H1 (cell line): ENCODE measurements around the gene ACAP2. TPM values are rescaled to one million over a fixed set of nuclear protein-coding genes. Genes with fewer than 3 reads are reported as not detected.

Experiments used
- CTCF ChIA-PET: fragments of 300-600 bp; sonication (Branson Sonifier 250); formaldehyde crosslinking; loops from one replicate; lab custom pipeline; 2021; ENCODE audit not compliant: partially characterized antibody; lab: Charles Lee
- POLR2A ChIA-PET: fragments of 300-600 bp; sonication (Branson Sonifier 250); formaldehyde crosslinking; loops from one replicate; lab custom pipeline; 2021; ENCODE audit warnings: inconsistent platforms; ENCODE audit not compliant: partially characterized antibody; lab: Charles Lee
- DNase-seq, 2 experiments: peaks; one replicate each; pipeline versions ENCODE4 v3.0.0 to v3.0.0-alpha.2; 2010 to 2022; ENCODE audit warnings: low spot score in 2 of 2, low read depth in 1 of 2, mixed read lengths in 1 of 2
- FAIRE-seq: peaks from 2 replicates; lab custom pipeline; 2011; peaks lifted over from hg19 to GRCh38; lab: Jason Lieb, UNC
- H2AFZ ChIP-seq: 2 replicates; pipeline ENCODE4 v1.8.1; 2012; ENCODE audit warnings: low read length, inconsistent platforms
- H2AK5ac ChIP-seq: 2 replicates; pipeline ENCODE4 v1.6.1; 2013; ENCODE audit warnings: low read depth, low read length
- H2BK120ac ChIP-seq: replicated peaks from 2 replicates; pipeline ENCODE3; 2013; ENCODE audit warnings: low read depth, low read length, inconsistent platforms
- H2BK12ac ChIP-seq: 2 replicates; pipeline ENCODE4 v1.6.1; 2013; ENCODE audit warnings: low read depth, low read length
- H2BK15ac ChIP-seq: 2 replicates; pipeline ENCODE4 v1.6.1; 2013; ENCODE audit warnings: low read length
- H2BK20ac ChIP-seq: 2 replicates; pipeline ENCODE4 v1.6.1; 2013; ENCODE audit warnings: low read length
- H2BK5ac ChIP-seq: 2 replicates; pipeline ENCODE4 v1.6.1; 2013; ENCODE audit warnings: low read depth, low read length
- H3K14ac ChIP-seq: 2 replicates; pipeline ENCODE4 v1.6.1; 2013; ENCODE audit warnings: inconsistent platforms; ENCODE audit not compliant: insufficient read length
- H3K18ac ChIP-seq: 2 replicates; pipeline ENCODE4 v1.6.1; 2013; ENCODE audit warnings: low read length; ENCODE audit errors: extremely low read depth
- H3K23ac ChIP-seq: 2 replicates; pipeline ENCODE4 v1.6.1; 2013; ENCODE audit warnings: inconsistent platforms; ENCODE audit not compliant: insufficient read length
- H3K23me2 ChIP-seq: 2 replicates; pipeline ENCODE4 v1.6.1; 2013; ENCODE audit warnings: low read depth, low read length
- H3K27ac ChIP-seq: 2 replicates; pipeline ENCODE4 v1.6.1; 2011; ENCODE audit warnings: low read depth, low read length, inconsistent platforms
- H3K27me3 ChIP-seq, 4 experiments: replicated peaks in 1 of 4; 1 replicate in 1 of 4; 2 replicates in 3 of 4; pipeline versions ENCODE4 v1.6.1 to v1.8.1; 2011 to 2013; ENCODE audit warnings: low read length in 3 of 4, mild to moderate bottlenecking in 3 of 4, inconsistent platforms in 2 of 4, mixed read lengths in 2 of 4, moderate library complexity in 1 of 4; ENCODE audit not compliant: control insufficient read depth in 3 of 4, insufficient read depth in 3 of 4; ENCODE audit errors: extremely low read depth in 1 of 4
- H3K36me3 ChIP-seq, 4 experiments: 2 replicates each; pipeline versions ENCODE4 v1.6.1 to v1.8.1; 2011 to 2013; ENCODE audit warnings: mild to moderate bottlenecking in 4 of 4, low read length in 3 of 4, moderate library complexity in 2 of 4, control low read depth in 1 of 4, inconsistent platforms in 1 of 4; ENCODE audit not compliant: insufficient read depth in 4 of 4, control insufficient read depth in 2 of 4
- H3K4ac ChIP-seq: replicated peaks from 2 replicates; pipeline ENCODE3; 2013; ENCODE audit warnings: low read length, low read depth, mixed read lengths, inconsistent platforms; ENCODE audit not compliant: insufficient read length
- H3K4me1 ChIP-seq, 4 experiments: replicated peaks in 1 of 4; 1 replicate in 1 of 4; 2 replicates in 3 of 4; pipeline versions ENCODE4 v1.6.1 to v1.8.1; 2011 to 2013; ENCODE audit warnings: low read length in 3 of 4, inconsistent platforms in 2 of 4, mixed read lengths in 1 of 4; ENCODE audit not compliant: insufficient read depth in 4 of 4, control insufficient read depth in 3 of 4
- H3K4me2 ChIP-seq, 2 experiments: 2 replicates each; pipeline versions ENCODE4 v1.6.1 to v1.8.1; 2011 to 2013; ENCODE audit warnings: low read depth in 2 of 2, low read length in 2 of 2, control low read depth in 1 of 2, inconsistent platforms in 1 of 2, mild to moderate bottlenecking in 1 of 2; ENCODE audit not compliant: insufficient read depth in 1 of 2
- H3K4me3 ChIP-seq, 4 experiments: fragments of 200-600, 300-600 bp in 1 of 4; sonication (generic), shearing (Covaris generic), sonication (Bioruptor Twin) in 1 of 4; 2 replicates each; pipeline versions ENCODE4 v1.5.1 to v1.8.1; 2011 to 2016; ENCODE audit warnings: low read length in 4 of 4, low read depth in 3 of 4, control low read depth in 2 of 4, inconsistent platforms in 2 of 4, mild to moderate bottlenecking in 2 of 4, mixed read lengths in 1 of 4, moderate library complexity in 1 of 4; ENCODE audit not compliant: insufficient read depth in 2 of 4; ENCODE audit errors: extremely low read depth in 1 of 4
- H3K56ac ChIP-seq: replicated peaks from 2 replicates; pipeline ENCODE3; 2013; ENCODE audit warnings: low read depth, mild to moderate bottlenecking, mixed read lengths, low read length, inconsistent platforms; ENCODE audit not compliant: insufficient read length
- H3K79me1 ChIP-seq: 2 replicates; pipeline ENCODE4 v1.6.1; 2013; ENCODE audit warnings: low read depth, low read length, control low read depth
- H3K79me2 ChIP-seq, 2 experiments: 2 replicates each; pipeline versions ENCODE4 v1.6.1 to v1.8.1; 2012 to 2013; ENCODE audit warnings: low read length in 2 of 2, mild to moderate bottlenecking in 2 of 2, inconsistent platforms in 1 of 2; ENCODE audit not compliant: insufficient read depth in 2 of 2, control insufficient read depth in 1 of 2
- H3K9ac ChIP-seq, 4 experiments: replicated peaks in 1 of 4; 1 replicate in 1 of 4; 2 replicates in 3 of 4; pipeline versions ENCODE4 v1.6.1 to v1.8.1; 2011 to 2013; ENCODE audit warnings: low read depth in 3 of 4, low read length in 3 of 4, control low read depth in 2 of 4, mild to moderate bottlenecking in 2 of 4, moderate library complexity in 2 of 4, inconsistent platforms in 1 of 4; ENCODE audit errors: extremely low read depth in 1 of 4
- H3K9me3 ChIP-seq, 2 experiments: 2 replicates each; pipeline versions ENCODE4 v1.6.1 to v1.8.1; 2012 to 2013; ENCODE audit warnings: mild to moderate bottlenecking in 2 of 2, moderate library complexity in 2 of 2, control low read depth in 1 of 2, inconsistent platforms in 1 of 2, low read depth in 1 of 2, low read length in 1 of 2, mixed read lengths in 1 of 2; ENCODE audit not compliant: insufficient read depth in 2 of 2
- H4K20me1 ChIP-seq, 2 experiments: replicated peaks in 1 of 2; 2 replicates each; pipeline versions ENCODE3 to v1.8.1; 2011 to 2013; ENCODE audit warnings: inconsistent platforms in 2 of 2, low read length in 2 of 2, mild to moderate bottlenecking in 1 of 2; ENCODE audit not compliant: insufficient read depth in 2 of 2, control insufficient read depth in 1 of 2
- H4K5ac ChIP-seq: 2 replicates; pipeline ENCODE4 v1.6.1; 2013; ENCODE audit warnings: low read length, low read depth, mixed read lengths, inconsistent platforms; ENCODE audit not compliant: insufficient read length
- H4K8ac ChIP-seq: 2 replicates; pipeline ENCODE4 v1.8.0; 2013; ENCODE audit warnings: mild to moderate bottlenecking, moderate library complexity, low read length, inconsistent platforms; ENCODE audit not compliant: insufficient read depth; ENCODE audit errors: extremely low read depth
- H4K91ac ChIP-seq: replicated peaks from 2 replicates; pipeline ENCODE3; 2013; ENCODE audit warnings: low read length, mixed read lengths, inconsistent platforms; ENCODE audit not compliant: insufficient read length
- CBX5 ChIP-seq: fragments of 300-800, 300-1000 bp; sonication (generic); IDR thresholded peaks from 2 replicates; pipeline ENCODE4 v1.7.1; 2016; ENCODE audit warnings: antibody characterized with exemption, low read length, low read depth
- CEBPB ChIP-seq: IDR thresholded peaks from 2 replicates; pipeline ENCODE4 v1.6.1; 2012; ENCODE audit warnings: low read depth, low read length
- CREB1 ChIP-seq: IDR thresholded peaks from 2 replicates; pipeline ENCODE4 v1.6.1; 2012; ENCODE audit warnings: inconsistent platforms
- GTF2F1 ChIP-seq: IDR thresholded peaks from 2 replicates; pipeline ENCODE4 v1.6.1; 2012; ENCODE audit warnings: low read depth, low read length, improper control_type of control experiment, borderline replicate concordance
- JUN ChIP-seq: IDR thresholded peaks from 2 replicates; pipeline ENCODE4 v1.6.1; 2011; ENCODE audit warnings: low read depth, mild to moderate bottlenecking, improper control_type of control experiment, low read length
- JUND ChIP-seq: IDR thresholded peaks from 2 replicates; pipeline ENCODE4 v1.6.1; 2011; ENCODE audit warnings: mild to moderate bottlenecking, improper control_type of control experiment, low read length
- POLR2AphosphoS5 ChIP-seq: IDR thresholded peaks from 2 replicates; pipeline ENCODE4 v1.6.1; 2011; ENCODE audit warnings: low read depth, low read length
- SIRT6 ChIP-seq: IDR thresholded peaks from one replicate; pipeline ENCODE4 v1.7.1; 2012; ENCODE audit warnings: low read length, inconsistent platforms
- SP2 ChIP-seq: IDR thresholded peaks from 2 replicates; pipeline ENCODE4 v1.6.1; 2012; ENCODE audit warnings: mild to moderate bottlenecking, low read length, inconsistent platforms
- WGBS, 2 experiments: shearing (Covaris generic) in 1 of 2; methylation state at CpG; one replicate each; pipeline versions ENCODE4 v1.1.6 to v1.1.7; 2013 to 2015; ENCODE audit warnings: low lambda C conversion rate in 2 of 2, mixed read lengths in 2 of 2, inconsistent platforms in 1 of 2, low coverage in 1 of 2, missing lambda C conversion rate in 1 of 2; ENCODE audit not compliant: insufficient replicate concordance in 2 of 2, insufficient coverage in 1 of 2, insufficient read length in 1 of 2; ENCODE audit errors: extremely low coverage in 1 of 2, missing lambda C conversion rate in 1 of 2; 5-methylcytosine and 5-hydroxymethylcytosine counted together
- polyA plus RNA-seq, 7 experiments: library from polyadenylated mRNA; depleted of rRNA in 3 of 7; stranded (reverse) in 5 of 7; unstranded in 2 of 7; fragments of >200 nt in 5 of 7; fragments of 200-250 nt in 2 of 7; gene quantifications; 1 replicate in 5 of 7; 2 replicates in 1 of 7; 4 replicates in 1 of 7; pipeline versions ENCODE4 v1.2.1 to v1.2.3, GENCODE V29; 2011 to 2013; ENCODE audit warnings: missing spikeins in 2 of 7, mixed read lengths in 2 of 7
- total RNA-seq: library from RNA; stranded (reverse); fragmentation: NEBNext Ultra II Directional; extraction: Animal tissue kit (Norgen Biotek cat#: 25700); gene quantifications from 2 replicates; pipeline ENCODE4 v1.2.1, GENCODE V29; 2021
- TF ChIP-seq, protein P1 (sequence below): IDR thresholded peaks from 2 replicates; pipeline ENCODE4 v1.6.1; 2011; ENCODE audit warnings: low read depth, mild to moderate bottlenecking, low read length; ENCODE audit not compliant: insufficient read depth

Gene ACAP2
- total and polyA plus RNA-seq, 2 of the 8 experiments (the other 6 are each of a cell fraction or from before 2014, with no cell fraction given), result 7.7 to 37.3 TPM

DNA sequence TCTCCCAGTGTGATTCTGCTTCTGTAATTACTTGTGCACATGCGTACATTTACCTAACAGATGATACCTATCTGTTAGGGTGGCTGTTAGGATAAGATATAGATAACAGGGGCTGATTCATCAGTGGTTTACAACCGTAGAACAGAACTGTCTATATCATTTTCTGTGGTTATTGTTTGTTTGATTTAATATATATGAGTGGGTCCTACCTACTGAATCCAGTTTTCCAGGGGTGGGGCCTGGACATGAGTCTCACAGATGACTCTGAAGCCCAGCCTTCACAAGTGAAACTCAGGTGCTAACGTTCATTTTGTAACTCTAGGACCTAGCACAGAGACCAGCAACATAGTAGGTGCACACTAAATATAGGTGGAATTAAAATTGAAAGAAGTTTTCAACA, 10.4 kb upstream of the ACAP2 start:
- no peak overlapping the region for H2AK5ac ChIP-seq
- no peak overlapping the region for H3K4ac ChIP-seq
- H2BK12ac ChIP-seq, result no peak overlapping the region
- ChIA-PET POLR2A (no interaction called here), CTCF (no interaction called here)
- no peak overlapping the region for H3K56ac ChIP-seq
- H2AFZ ChIP-seq, result no peak overlapping the region
- no peak overlapping the region for H2BK120ac ChIP-seq
- no peak overlapping the region for H2BK5ac ChIP-seq
- WGBS, 2 experiments, result 97% methylated on average over 3 of the region's 3 CpGs; no CpG with 5 or more reads in 1 of the 2 experiments
- no peak overlapping the region for H3K4me3 ChIP-seq
- no peaks in the 10 kb centered on the region for H3K9me3 ChIP-seq
- H4K20me1 ChIP-seq, result no peaks in the 10 kb centered on the region
- no peak overlapping the region for H3K14ac ChIP-seq
- no peaks in the 10 kb centered on the region for H3K27me3 ChIP-seq
- no peak overlapping the region for H3K23ac ChIP-seq
- no peak overlapping the region for H4K91ac ChIP-seq
- DNase-seq (no peak), FAIRE-seq (no peak)
- H2BK15ac ChIP-seq, result no peak overlapping the region
- no peak overlapping the region for H4K5ac ChIP-seq
- H3K23me2 ChIP-seq, result no peaks in the 10 kb centered on the region
- H2BK20ac ChIP-seq, result no peak overlapping the region
- no peak overlapping the region for H4K8ac ChIP-seq
- no peaks in the 10 kb centered on the region for H3K79me2 ChIP-seq
- no peaks in the 10 kb centered on the region for H3K79me1 ChIP-seq
- no peak overlapping the region for H3K4me2 ChIP-seq
- H3K4me1 ChIP-seq, result peaks cover 0 to 3% (median 0%) of the 10 kb centered on the region in 4 experiments; a peak in 1 of 7 replicates
- H3K9ac ChIP-seq, result no peak overlapping the region
- H3K27ac ChIP-seq, result no peak overlapping the region
- TF ChIP-seq POLR2AphosphoS5 (no peak), SP2 (no peak), CREB1 (no peak), GTF2F1 (no peak), CBX5 (no peak), JUND (no peak), CEBPB (no peak), JUN (no peak), SIRT6 (no peak)
- TF ChIP-seq, protein P1, sequence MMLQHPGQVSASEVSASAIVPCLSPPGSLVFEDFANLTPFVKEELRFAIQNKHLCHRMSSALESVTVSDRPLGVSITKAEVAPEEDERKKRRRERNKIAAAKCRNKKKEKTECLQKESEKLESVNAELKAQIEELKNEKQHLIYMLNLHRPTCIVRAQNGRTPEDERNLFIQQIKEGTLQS, result no peak
- no peak overlapping the region for H3K18ac ChIP-seq
- no peaks in the 10 kb centered on the region for H3K36me3 ChIP-seq
